GM12891 (cell line): ENCODE data around the gene SORCS2.

Source experiments
- PAX5 ChIP-seq: IDR thresholded peaks from 2 replicates; pipeline ENCODE4 v1.6.1; 2011; ENCODE audit warnings: low read length, moderate library complexity, mild to moderate bottlenecking; ENCODE audit not compliant: insufficient read depth, severe bottlenecking
- POLR2A ChIP-seq: IDR thresholded peaks from 2 replicates; pipeline ENCODE4 v1.6.1; 2011; ENCODE audit warnings: low read depth, low read length, control low read depth
- POLR2AphosphoS5 ChIP-seq: IDR thresholded peaks from 2 replicates; pipeline ENCODE4 v1.6.1; 2011; ENCODE audit warnings: low read depth, low read length, control low read depth
- POU2F2 ChIP-seq: IDR thresholded peaks from 2 replicates; pipeline ENCODE4 v1.6.1; 2011; ENCODE audit warnings: low read depth, mild to moderate bottlenecking, control low read depth, low read length, moderate library complexity
- SPI1 ChIP-seq: IDR thresholded peaks from 2 replicates; pipeline ENCODE4 v1.6.1; 2011; ENCODE audit warnings: low read depth, low read length, control low read depth
- TAF1 ChIP-seq: IDR thresholded peaks from 2 replicates; pipeline ENCODE4 v1.6.1; 2011; ENCODE audit warnings: low read depth, low read length, control low read depth

DNA sequence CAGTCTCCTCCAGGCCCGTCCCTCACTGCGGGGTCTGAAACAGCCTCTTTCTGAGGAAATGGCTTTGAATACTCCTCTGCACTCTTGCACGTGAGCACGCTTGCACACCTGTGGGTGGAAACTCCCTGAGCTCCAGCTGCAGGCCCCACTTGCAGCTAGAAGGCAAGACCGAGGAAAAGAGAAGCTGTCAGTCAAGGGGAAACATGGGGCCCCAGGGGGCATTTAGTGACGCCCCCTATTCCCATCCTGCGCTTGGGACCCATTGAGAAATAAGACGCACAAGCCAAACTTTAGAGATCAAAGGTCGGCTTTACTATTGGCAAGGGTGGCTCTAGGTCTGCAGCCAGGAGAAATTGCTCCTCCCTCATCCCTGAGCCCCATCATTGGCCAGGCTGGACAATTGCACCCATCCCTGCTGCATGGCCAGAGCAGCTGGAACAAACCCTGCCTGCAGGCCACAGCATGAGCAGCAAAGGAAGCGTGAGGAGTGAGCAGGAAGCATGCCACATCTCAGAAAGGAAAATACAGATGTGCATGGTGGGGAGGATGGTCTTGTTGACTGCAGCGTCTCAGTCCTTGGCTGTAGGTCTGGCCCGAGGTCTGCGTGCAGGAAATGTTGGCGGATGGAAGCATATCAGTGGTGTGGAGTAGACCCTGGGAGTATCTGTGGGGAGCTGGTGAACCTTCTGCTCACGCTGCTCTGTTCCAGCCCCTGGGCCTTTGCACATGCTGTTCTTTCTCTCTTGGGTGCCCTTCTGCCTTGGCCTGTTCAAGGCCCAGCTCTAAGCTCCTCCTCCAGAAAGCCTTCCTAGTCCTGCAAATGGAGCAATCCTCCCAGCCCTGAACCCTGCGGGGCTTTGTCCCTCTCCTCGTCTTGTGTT lies 148.5 kb downstream of the SORCS2 start:
- TF ChIP-seq POLR2AphosphoS5 (no peak), POLR2A (no peak), TAF1 (no peak), SPI1 (no peak), POU2F2 (no peak), PAX5 (no peak)
